BLaER1 (cell line): ENCODE data around the gene SLC39A5.

Experiments used
- H3K27ac ChIP-seq: shearing (Covaris generic); formaldehyde crosslinking; 2 replicates; pipeline ENCODE4 v1.8.1; 2022
- H3K27me3 ChIP-seq: shearing (Covaris generic); formaldehyde crosslinking; 2 replicates; pipeline ENCODE4 v1.8.1; 2022
- H3K36me3 ChIP-seq: shearing (Covaris generic); formaldehyde crosslinking; 2 replicates; pipeline ENCODE4 v1.8.1; 2022
- H3K4me1 ChIP-seq: shearing (Covaris generic); formaldehyde crosslinking; 2 replicates; pipeline ENCODE4 v1.8.1; 2022
- H3K4me2 ChIP-seq: shearing (Covaris generic); formaldehyde crosslinking; 2 replicates; pipeline ENCODE4 v1.8.1; 2022
- H3K4me3 ChIP-seq: shearing (Covaris generic); formaldehyde crosslinking; 2 replicates; pipeline ENCODE4 v1.8.1; 2022
- H3K9ac ChIP-seq: shearing (Covaris generic); formaldehyde crosslinking; 2 replicates; pipeline ENCODE4 v1.8.1; 2022
- H3K9me3 ChIP-seq: shearing (Covaris generic); formaldehyde crosslinking; 2 replicates; pipeline ENCODE4 v1.8.1; 2022
- H4K20me1 ChIP-seq: shearing (Covaris generic); formaldehyde crosslinking; 2 replicates; pipeline ENCODE4 v1.8.1; 2022
- Cebpa-rat ChIP-seq: shearing (Covaris generic); IDR thresholded peaks from 2 replicates; pipeline ENCODE4 v1.8.1; 2022

Gene SLC39A5

DNA sequence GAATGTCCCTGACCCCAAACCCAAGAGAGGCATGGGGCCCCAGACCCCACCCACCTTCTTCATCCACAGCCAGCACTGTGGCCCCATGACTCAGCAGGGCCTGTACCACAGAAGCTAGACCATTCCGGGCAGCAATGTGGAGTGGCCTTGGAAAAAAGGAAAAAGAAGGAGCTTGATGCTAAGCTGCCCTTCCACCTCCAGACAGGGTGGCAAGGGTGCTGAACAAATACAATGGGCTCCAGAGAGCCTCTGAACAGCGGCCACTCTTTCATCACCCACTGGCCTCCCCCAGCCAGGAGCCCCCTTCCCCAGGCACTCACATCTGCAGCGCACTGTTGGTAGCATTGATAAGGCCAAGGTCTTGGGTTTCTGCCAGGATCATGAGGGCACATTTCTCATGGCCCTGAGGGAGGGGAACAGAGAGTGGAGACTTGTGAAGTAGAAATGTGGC, 13.9 kb downstream of the SLC39A5 start:
- Histone ChIP-seq H3K4me3 (no peak overlapping the region), H3K27me3 (no peaks in the 10 kb centered on the region), H3K27ac (no peak overlapping the region), H3K36me3 (peaks cover 99% of the 10 kb centered on the region), H3K4me2 (no peak overlapping the region), H3K4me1 (no peaks in the 10 kb centered on the region), H4K20me1 (peaks cover 32% of the 10 kb centered on the region), H3K9ac (no peak overlapping the region), H3K9me3 (no peaks in the 10 kb centered on the region)
- no peak for TF ChIP-seq Cebpa-rat

DNA sequence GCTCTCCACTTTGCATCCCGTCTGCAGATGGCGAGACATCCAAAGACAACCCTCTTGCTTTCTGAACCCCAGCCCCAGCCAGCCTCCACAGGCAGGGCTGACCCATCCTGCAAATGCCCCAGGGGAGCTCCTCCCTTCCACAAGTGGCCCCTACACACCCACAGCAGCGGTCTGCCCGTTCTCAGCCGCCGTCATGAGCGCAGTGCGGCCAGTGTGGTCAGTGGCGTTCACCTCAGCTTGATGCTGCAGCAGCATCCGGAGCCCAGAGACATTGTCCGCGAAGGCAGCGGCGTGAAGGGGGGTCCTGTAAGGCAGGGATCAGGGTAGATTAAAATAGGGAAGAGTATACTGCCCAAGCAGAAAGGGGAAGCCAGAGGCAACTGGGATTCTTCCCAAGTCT, 14.6 kb downstream of the SLC39A5 start:
- Histone ChIP-seq H3K9me3 (no peaks in the 10 kb centered on the region), H3K27ac (no peak overlapping the region), H3K4me1 (no peaks in the 10 kb centered on the region), H3K27me3 (no peaks in the 10 kb centered on the region), H3K4me3 (no peak overlapping the region), H4K20me1 (peaks cover 28% of the 10 kb centered on the region), H3K9ac (no peak overlapping the region), H3K36me3 (peaks cover 99% of the 10 kb centered on the region), H3K4me2 (no peak overlapping the region)
- TF ChIP-seq Cebpa-rat: no peak

DNA sequence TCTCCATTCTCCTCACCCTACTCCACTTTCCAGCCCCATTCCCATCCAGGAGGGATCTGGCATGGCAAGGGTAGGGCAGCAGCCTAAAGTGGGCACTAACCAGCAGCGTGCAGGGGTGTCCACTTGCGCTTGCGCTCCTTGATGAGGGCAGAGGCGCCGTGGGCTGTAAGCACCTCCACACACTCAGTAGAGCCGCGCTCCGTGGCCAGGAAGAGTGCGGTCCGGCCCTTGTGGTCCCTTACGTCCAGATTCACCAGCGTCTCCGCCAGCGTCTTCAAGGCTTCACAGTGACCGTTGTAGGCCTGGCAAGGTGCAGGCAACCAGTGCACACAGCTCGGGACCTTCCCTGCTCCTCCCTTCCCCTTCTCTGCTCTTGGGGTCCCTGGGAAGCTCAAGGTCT, 18.1 kb downstream of the SLC39A5 start:
- H3K4me3 ChIP-seq: no peak overlapping the region
- H3K4me1 ChIP-seq: no peaks in the 10 kb centered on the region
- H3K27me3 ChIP-seq: no peaks in the 10 kb centered on the region
- peaks cover 13% of the 10 kb centered on the region for H4K20me1 ChIP-seq
- H3K9ac ChIP-seq: no peak overlapping the region
- H3K4me2 ChIP-seq: no peak overlapping the region
- no peak overlapping the region for H3K27ac ChIP-seq
- no peaks in the 10 kb centered on the region for H3K9me3 ChIP-seq
- peaks cover 98% of the 10 kb centered on the region for H3K36me3 ChIP-seq
- no peak for TF ChIP-seq Cebpa-rat

DNA sequence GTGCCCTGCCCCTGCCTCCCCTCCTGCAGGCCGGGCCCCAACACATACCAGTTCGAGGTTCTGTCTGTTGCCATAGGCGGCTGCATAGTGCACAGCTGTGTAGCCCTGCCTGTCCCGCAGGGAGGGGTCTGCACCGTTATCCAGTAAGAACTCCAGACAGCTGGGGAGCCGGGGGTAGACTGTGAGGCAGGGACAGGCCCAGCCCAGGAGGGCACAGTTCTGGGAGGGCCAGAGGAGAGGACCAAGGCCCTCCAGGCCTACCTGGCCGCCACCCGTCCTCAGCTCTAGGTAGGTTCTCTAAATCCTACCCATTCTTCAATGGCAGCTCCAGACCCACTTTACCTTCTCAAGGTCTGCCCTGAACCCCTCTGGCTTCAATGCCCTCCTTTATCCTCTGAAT, 18.9 kb downstream of the SLC39A5 start:
- Histone ChIP-seq H3K27ac (no peak overlapping the region), H3K4me3 (no peak overlapping the region), H3K4me1 (no peaks in the 10 kb centered on the region), H3K36me3 (peaks cover 98% of the 10 kb centered on the region), H3K4me2 (no peak overlapping the region), H3K27me3 (no peaks in the 10 kb centered on the region), H3K9me3 (no peaks in the 10 kb centered on the region), H4K20me1 (peaks cover 6% of the 10 kb centered on the region; the same call in 1 of the 2 replicates), H3K9ac (no peak overlapping the region)
- no peak for TF ChIP-seq Cebpa-rat

DNA sequence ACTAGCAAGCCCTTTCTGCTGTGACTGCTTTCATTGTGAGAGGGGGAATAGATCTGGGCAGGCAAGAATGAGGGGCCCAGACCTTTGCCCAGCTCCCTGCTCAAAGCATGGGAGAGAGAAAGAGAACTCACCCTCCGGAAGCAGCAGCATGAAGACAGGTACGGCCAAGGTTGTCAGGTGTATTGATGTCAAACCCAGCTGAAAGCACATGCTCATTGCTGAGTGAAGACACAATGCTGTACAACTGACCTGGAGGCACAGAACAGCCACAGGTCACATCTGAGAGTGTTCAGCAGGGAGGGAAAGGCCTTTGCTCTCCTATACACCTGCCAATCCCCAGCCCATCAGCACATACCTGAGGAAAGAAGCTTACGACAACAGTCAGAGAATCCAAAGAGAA, 22.8 kb downstream of the SLC39A5 start:
- Histone ChIP-seq H3K4me3 (no peak overlapping the region), H4K20me1 (peaks cover 26% of the 10 kb centered on the region), H3K9me3 (no peaks in the 10 kb centered on the region), H3K27ac (no peak overlapping the region), H3K36me3 (peaks cover 90% of the 10 kb centered on the region), H3K4me2 (no peak overlapping the region), H3K27me3 (no peaks in the 10 kb centered on the region), H3K4me1 (peaks cover 15% of the 10 kb centered on the region), H3K9ac (no peak overlapping the region)
- no peak for TF ChIP-seq Cebpa-rat

DNA sequence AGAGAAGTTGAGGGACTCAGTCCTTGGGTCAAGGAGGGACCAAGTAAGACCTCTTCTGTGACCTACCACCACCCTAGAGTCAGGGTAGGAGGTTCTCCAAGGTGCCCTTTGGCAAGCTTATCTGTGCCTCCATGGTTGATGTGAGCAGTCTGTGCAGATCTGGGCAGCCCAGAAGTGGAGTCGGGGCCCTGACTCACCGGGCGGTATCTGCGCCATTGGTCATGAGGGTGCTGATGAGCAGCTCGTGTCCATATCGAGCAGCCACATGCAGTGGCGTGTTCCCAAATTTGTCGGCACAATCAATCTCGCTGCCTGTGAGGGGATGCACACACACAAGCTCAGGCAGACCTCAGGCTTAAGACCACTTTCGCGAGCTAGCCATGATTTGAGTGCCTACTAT, 23.2 kb downstream of the SLC39A5 start:
- Histone ChIP-seq H3K27ac (no peak overlapping the region), H3K4me2 (no peak overlapping the region), H3K27me3 (no peaks in the 10 kb centered on the region), H3K4me3 (no peak overlapping the region), H3K4me1 (peaks cover 15% of the 10 kb centered on the region), H3K36me3 (peaks cover 86% of the 10 kb centered on the region), H4K20me1 (peaks cover 27% of the 10 kb centered on the region), H3K9ac (no peak overlapping the region), H3K9me3 (no peaks in the 10 kb centered on the region)
- TF ChIP-seq Cebpa-rat: no peak

DNA sequence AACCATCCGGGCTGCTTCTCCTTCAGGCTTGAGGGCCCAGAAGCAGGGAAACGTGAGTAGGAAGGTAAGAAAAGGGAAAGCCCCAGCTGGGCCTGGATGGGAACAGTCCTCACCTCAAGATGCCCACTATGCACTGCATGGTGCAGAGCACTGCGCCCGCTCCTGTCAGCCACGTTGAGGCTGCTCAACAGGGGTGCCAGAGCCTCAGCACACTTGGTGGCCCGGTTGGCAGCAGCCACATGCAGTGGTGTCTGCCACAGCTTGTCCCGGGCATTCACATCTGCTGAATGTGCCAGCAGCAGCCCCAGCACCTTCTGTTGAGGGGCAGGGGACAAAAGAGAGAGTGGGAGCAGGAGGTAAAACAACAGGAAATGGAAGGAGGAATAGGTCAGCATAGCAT, 25.8 kb downstream of the SLC39A5 start:
- H3K27ac ChIP-seq: no peak overlapping the region
- peaks cover 61% of the 10 kb centered on the region for H3K36me3 ChIP-seq
- no peaks in the 10 kb centered on the region for H3K27me3 ChIP-seq
- peaks cover 23% of the 10 kb centered on the region for H4K20me1 ChIP-seq
- no peaks in the 10 kb centered on the region for H3K9me3 ChIP-seq
- peaks cover 22% of the 10 kb centered on the region for H3K4me1 ChIP-seq
- H3K4me3 ChIP-seq: no peak overlapping the region
- no peak overlapping the region for H3K4me2 ChIP-seq
- peak overlapping the region; percentile 31; the same call in 1 of the 2 replicates for H3K9ac ChIP-seq
- no peak for TF ChIP-seq Cebpa-rat

DNA sequence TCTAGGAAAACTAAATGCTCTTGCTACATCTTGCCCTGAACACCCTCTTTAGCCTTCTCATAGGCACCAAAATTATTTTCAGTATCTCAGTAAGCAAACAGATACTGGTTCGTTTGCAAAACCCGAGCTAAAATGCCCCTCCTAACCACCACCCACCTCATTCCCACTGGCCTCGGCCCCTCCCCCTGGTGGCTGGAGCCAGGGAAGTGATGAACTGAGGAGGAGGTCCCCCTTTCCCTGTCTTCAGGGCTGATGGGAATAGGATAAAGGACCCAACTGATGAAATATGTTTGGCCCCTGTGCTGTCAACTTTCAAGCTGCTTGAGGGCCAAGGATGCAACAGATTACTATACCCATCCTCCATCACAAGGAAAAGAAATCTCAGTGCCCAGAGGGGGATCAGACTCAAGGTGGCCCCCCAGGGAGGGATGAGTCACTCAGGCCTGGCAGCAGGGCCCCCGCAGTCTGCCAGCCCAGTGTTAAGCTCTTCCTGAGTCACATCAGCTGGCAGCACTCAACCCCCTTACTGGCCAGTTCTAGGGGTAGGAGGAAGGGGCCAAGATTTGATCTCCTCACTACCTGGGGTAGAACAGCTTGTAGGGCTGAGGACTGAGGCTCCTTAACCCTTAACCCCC, 26.6 kb downstream of the SLC39A5 start:
- Histone ChIP-seq H3K27ac (no peak overlapping the region), H3K4me1 (peaks cover 22% of the 10 kb centered on the region), H3K36me3 (peaks cover 54% of the 10 kb centered on the region), H3K27me3 (no peaks in the 10 kb centered on the region), H3K9ac (peak overlapping the region; percentile 92), H3K4me3 (peak overlapping the region; percentile 86; the same call in 1 of the 2 replicates), H3K9me3 (no peaks in the 10 kb centered on the region), H4K20me1 (peaks cover 23% of the 10 kb centered on the region), H3K4me2 (peak overlapping the region; percentile 90)
- no peak for TF ChIP-seq Cebpa-rat

DNA sequence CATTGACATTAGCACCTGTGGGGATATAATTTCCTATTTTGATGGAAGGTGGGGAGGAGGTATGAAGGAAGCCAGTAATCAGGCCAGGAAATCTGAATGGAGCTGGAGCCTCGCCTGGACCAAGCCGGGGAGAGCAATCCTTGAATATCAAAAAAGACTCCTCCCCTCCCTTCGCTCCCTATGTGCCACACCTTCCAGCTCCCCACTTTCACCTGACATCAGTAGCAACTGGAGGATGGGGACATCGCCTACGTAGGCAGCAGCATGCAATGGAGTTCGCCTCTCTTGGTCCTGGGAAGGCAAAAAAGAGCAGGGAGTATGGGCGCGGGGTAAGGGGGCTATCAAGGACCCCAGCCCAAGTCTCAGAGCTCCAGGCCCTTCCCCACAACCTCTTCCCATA, 27.2 kb downstream of the SLC39A5 start:
- H3K9ac ChIP-seq: peak overlapping the region; percentile 92
- no peaks in the 10 kb centered on the region for H3K27me3 ChIP-seq
- peak overlapping the region; percentile 86 for H3K4me3 ChIP-seq
- no peak for TF ChIP-seq Cebpa-rat
- H3K9me3 ChIP-seq: no peaks in the 10 kb centered on the region
- H3K36me3 ChIP-seq: peaks cover 48% of the 10 kb centered on the region
- peak overlapping the region; percentile 86; the same call in 1 of the 2 replicates for H3K27ac ChIP-seq
- peak overlapping the region; percentile 90 for H3K4me2 ChIP-seq
- H4K20me1 ChIP-seq: peaks cover 23% of the 10 kb centered on the region
- peaks cover 22% of the 10 kb centered on the region for H3K4me1 ChIP-seq

DNA sequence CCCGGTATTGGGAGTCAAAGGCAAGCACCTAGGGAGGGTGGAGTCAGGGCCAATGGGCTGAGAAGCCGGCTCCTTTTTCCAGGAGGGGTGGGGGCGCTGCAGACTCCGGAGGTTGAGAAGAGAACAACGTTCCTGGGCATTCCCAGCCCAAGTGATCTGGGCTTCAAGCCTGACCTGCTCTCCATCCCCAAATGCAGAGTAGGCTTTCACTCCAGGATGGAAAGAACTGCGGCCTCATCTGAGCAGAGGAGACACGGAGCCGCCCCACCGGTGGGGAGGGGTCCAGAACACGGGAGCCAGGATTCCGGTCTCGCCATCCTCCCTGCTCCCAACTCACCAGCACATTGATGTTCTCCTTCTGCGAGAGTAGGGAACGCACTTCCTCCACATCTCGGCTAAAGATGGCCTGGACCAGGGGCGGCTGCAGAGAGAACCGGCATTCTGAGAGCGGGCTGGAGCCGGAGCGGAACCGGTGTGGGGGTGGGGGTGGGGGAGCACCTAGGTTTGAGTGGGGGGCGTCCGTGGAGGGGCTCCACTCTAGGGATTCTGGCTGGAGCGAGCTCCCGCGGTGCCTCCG, 27.7 kb downstream of the SLC39A5 start:
- Histone ChIP-seq H3K4me3 (peak overlapping the region; percentile 86), H3K9me3 (no peaks in the 10 kb centered on the region), H3K27ac (peak overlapping the region; percentile 86), H3K4me2 (peak overlapping the region; percentile 90), H3K36me3 (peaks cover 43% of the 10 kb centered on the region), H3K27me3 (no peaks in the 10 kb centered on the region), H3K4me1 (peaks cover 22% of the 10 kb centered on the region), H4K20me1 (peaks cover 23% of the 10 kb centered on the region), H3K9ac (peak overlapping the region; percentile 92)
- no peak for TF ChIP-seq Cebpa-rat
